ENCODE results near the gene GPRIN3. TPM values are rescaled to one million over a fixed set of nuclear protein-coding genes. Genes with fewer than 3 reads are reported as not detected.

Gene GPRIN3
- total and polyA plus RNA-seq, 2 experiments from 2014 or later: 0.74 to 3.2 TPM

DNA sequence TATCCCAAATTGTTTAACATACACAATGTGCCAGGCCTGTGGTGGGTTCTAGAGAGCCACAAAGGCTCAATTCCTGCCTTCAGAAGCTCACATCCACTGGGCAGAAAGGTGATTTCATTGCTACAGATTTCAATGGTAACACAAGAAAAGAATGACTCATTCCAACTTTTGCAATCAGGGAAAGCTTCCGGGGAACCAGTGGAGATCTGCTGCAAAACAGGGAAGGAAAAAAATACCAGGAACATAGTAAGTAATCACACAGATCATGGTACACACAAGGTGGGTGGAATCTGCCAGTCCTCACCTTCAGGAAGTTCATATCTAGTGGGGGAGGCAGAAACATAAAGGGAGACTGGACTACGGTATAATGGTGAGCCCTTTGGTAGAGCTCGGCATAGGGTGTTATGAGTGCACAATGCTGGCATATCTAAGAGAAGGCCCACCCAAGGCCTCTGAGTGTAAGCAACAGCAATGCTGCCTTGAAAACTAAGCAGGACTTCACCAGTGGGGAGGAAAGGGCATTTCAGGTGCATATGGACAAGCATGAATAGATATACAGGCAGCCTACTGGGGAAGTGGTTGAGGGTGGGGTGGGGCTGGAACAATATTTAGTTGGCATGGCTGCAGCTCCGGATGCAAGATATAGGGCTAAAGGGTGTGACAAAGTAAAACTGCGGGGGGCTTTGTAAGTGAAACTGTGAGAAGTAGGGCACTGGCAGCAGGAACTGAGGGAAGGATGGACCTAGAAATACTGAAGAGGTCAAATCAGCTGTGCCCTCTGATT lies 24.2 kb downstream of the GPRIN3 start (continued):
- TF ChIP-seq, protein P1, sequence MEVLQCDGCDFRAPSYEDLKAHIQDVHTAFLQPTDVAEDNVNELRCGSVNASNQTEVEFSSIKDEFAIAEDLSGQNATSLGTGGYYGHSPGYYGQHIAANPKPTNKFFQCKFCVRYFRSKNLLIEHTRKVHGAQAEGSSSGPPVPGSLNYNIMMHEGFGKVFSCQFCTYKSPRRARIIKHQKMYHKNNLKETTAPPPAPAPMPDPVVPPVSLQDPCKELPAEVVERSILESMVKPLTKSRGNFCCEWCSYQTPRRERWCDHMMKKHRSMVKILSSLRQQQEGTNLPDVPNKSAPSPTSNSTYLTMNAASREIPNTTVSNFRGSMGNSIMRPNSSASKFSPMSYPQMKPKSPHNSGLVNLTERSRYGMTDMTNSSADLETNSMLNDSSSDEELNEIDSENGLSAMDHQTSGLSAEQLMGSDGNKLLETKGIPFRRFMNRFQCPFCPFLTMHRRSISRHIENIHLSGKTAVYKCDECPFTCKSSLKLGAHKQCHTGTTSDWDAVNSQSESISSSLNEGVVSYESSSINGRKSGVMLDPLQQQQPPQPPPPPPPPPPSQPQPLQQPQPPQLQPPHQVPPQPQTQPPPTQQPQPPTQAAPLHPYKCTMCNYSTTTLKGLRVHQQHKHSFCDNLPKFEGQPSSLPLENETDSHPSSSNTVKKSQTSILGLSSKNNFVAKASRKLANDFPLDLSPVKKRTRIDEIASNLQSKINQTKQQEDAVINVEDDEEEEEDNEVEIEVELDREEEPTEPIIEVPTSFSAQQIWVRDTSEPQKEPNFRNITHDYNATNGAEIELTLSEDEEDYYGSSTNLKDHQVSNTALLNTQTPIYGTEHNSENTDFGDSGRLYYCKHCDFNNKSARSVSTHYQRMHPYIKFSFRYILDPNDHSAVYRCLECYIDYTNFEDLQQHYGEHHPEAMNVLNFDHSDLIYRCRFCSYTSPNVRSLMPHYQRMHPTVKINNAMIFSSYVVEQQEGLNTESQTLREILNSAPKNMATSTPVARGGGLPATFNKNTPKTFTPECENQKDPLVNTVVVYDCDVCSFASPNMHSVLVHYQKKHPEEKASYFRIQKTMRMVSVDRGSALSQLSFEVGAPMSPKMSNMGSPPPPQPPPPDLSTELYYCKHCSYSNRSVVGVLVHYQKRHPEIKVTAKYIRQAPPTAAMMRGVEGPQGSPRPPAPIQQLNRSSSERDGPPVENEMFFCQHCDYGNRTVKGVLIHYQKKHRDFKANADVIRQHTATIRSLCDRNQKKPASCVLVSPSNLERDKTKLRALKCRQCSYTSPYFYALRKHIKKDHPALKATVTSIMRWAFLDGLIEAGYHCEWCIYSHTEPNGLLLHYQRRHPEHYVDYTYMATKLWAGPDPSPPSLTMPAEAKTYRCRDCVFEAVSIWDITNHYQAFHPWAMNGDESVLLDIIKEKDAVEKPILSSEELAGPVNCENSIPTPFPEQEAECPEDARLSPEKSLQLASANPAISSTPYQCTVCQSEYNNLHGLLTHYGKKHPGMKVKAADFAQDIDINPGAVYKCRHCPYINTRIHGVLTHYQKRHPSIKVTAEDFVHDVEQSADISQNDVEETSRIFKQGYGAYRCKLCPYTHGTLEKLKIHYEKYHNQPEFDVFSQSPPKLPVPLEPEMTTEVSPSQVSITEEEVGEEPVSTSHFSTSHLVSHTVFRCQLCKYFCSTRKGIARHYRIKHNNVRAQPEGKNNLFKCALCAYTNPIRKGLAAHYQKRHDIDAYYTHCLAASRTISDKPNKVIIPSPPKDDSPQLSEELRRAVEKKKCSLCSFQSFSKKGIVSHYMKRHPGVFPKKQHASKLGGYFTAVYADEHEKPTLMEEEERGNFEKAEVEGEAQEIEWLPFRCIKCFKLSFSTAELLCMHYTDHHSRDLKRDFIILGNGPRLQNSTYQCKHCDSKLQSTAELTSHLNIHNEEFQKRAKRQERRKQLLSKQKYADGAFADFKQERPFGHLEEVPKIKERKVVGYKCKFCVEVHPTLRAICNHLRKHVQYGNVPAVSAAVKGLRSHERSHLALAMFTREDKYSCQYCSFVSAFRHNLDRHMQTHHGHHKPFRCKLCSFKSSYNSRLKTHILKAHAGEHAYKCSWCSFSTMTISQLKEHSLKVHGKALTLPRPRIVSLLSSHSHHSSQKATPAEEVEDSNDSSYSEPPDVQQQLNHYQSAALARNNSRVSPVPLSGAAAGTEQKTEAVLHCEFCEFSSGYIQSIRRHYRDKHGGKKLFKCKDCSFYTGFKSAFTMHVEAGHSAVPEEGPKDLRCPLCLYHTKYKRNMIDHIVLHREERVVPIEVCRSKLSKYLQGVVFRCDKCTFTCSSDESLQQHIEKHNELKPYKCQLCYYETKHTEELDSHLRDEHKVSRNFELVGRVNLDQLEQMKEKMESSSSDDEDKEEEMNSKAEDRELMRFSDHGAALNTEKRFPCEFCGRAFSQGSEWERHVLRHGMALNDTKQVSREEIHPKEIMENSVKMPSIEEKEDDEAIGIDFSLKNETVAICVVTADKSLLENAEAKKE (CRISPR knock-in tag; IDR thresholded peaks at IDR 0.05): no peak
- TF ChIP-seq NANOG (IDR thresholded peaks at IDR 0.05; ENCODE audit: borderline replicate concordance): no peak
- no peak for TF ChIP-seq EZH2phosphoT487 (IDR thresholded peaks at IDR 0.05; ENCODE audit: unreplicated experiment)
- no peak for TF ChIP-seq EZH2 (IDR thresholded peaks at IDR 0.05; ENCODE audit: low read depth, unreplicated experiment)
- TF ChIP-seq ZNF114 (CRISPR knock-in tag; IDR thresholded peaks at IDR 0.05): no peak
- TF ChIP-seq, protein P2, sequence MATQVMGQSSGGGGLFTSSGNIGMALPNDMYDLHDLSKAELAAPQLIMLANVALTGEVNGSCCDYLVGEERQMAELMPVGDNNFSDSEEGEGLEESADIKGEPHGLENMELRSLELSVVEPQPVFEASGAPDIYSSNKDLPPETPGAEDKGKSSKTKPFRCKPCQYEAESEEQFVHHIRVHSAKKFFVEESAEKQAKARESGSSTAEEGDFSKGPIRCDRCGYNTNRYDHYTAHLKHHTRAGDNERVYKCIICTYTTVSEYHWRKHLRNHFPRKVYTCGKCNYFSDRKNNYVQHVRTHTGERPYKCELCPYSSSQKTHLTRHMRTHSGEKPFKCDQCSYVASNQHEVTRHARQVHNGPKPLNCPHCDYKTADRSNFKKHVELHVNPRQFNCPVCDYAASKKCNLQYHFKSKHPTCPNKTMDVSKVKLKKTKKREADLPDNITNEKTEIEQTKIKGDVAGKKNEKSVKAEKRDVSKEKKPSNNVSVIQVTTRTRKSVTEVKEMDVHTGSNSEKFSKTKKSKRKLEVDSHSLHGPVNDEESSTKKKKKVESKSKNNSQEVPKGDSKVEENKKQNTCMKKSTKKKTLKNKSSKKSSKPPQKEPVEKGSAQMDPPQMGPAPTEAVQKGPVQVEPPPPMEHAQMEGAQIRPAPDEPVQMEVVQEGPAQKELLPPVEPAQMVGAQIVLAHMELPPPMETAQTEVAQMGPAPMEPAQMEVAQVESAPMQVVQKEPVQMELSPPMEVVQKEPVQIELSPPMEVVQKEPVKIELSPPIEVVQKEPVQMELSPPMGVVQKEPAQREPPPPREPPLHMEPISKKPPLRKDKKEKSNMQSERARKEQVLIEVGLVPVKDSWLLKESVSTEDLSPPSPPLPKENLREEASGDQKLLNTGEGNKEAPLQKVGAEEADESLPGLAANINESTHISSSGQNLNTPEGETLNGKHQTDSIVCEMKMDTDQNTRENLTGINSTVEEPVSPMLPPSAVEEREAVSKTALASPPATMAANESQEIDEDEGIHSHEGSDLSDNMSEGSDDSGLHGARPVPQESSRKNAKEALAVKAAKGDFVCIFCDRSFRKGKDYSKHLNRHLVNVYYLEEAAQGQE (IDR thresholded peaks at IDR 0.05; ENCODE audit: unreplicated experiment): no peak

Data from GM23338 (cell line).